Liver (tissue), 9 donors: ENCODE results near the gene C1QTNF12. TPM values are rescaled to one million over a fixed set of nuclear protein-coding genes. Genes with fewer than 3 reads are reported as not detected.

Experiments
- DNase-seq: peaks from one replicate; pipeline ENCODE4 v3.0.0-alpha.2; 2017; ENCODE audit warnings: low spot score
- H3K27ac ChIP-seq, 2 donors: one replicate each; pipeline ENCODE4 v1.7.0; 2013; ENCODE audit warnings: inconsistent platforms in 2 of 2, low read length in 2 of 2, control low read depth in 1 of 2, low read depth in 1 of 2, mild to moderate bottlenecking in 1 of 2
- H3K27me3 ChIP-seq, 4 donors: one replicate each; pipeline versions ENCODE4 v1.6.1 to v1.7.0; 2013; ENCODE audit warnings: low read length in 3 of 4, inconsistent platforms in 1 of 4, mild to moderate bottlenecking in 1 of 4, moderate library complexity in 1 of 4; ENCODE audit not compliant: control insufficient read depth in 4 of 4, insufficient read depth in 4 of 4
- H3K36me3 ChIP-seq, 4 donors: one replicate each; pipeline versions ENCODE4 v1.6.1 to v1.7.0; 2013; ENCODE audit warnings: low read length in 3 of 4, mild to moderate bottlenecking in 3 of 4, low read depth in 1 of 4, moderate library complexity in 1 of 4; ENCODE audit not compliant: control insufficient read depth in 4 of 4, insufficient read depth in 3 of 4
- H3K4me1 ChIP-seq, 4 donors: one replicate each; pipeline versions ENCODE4 v1.6.1 to v1.7.0; 2013; ENCODE audit warnings: low read length in 3 of 4, mild to moderate bottlenecking in 3 of 4, moderate library complexity in 1 of 4; ENCODE audit not compliant: control insufficient read depth in 4 of 4, insufficient read depth in 4 of 4
- H3K4me3 ChIP-seq, 3 donors: one replicate each; pipeline versions ENCODE4 v1.6.1 to v1.7.0; 2013; ENCODE audit warnings: low read length in 3 of 3, control low read depth in 1 of 3, low read depth in 1 of 3, mild to moderate bottlenecking in 1 of 3
- H3K9ac ChIP-seq, 2 donors: one replicate each; pipeline ENCODE4 v1.7.0; 2013; ENCODE audit warnings: low read length in 2 of 2, mild to moderate bottlenecking in 2 of 2, moderate library complexity in 2 of 2, control low read depth in 1 of 2, low read depth in 1 of 2
- H3K9me3 ChIP-seq, 4 donors: one replicate each; pipeline versions ENCODE4 v1.6.1 to v1.7.0; 2013; ENCODE audit warnings: low read length in 3 of 4; ENCODE audit not compliant: control insufficient read depth in 4 of 4
- ATF3 ChIP-seq: IDR thresholded peaks from 2 replicates; pipeline ENCODE4 v1.6.1; 2016; ENCODE audit warnings: antibody characterized with exemption
- CTCF ChIP-seq: fragments of 150-350 bp; IDR thresholded peaks from 2 replicates; pipeline ENCODE4 v1.5.1; 2017; ENCODE audit warnings: improper control_type of control experiment, low read depth, low read length; ENCODE audit not compliant: missing input control
- EGR1 ChIP-seq, 2 donors: IDR thresholded peaks; 2 replicates each; pipeline ENCODE4 v1.6.1; 2016 to 2018; ENCODE audit warnings: antibody characterized with exemption in 2 of 2, low read depth in 2 of 2
- FOXA1 ChIP-seq: IDR thresholded peaks from 2 replicates; pipeline ENCODE4 v1.6.1; 2016; ENCODE audit warnings: antibody characterized with exemption
- GABPA ChIP-seq, 2 donors: IDR thresholded peaks in 1 of 2; conservative IDR thresholded peaks in 1 of 2; 2 replicates each; pipeline ENCODE4 v1.6.1; 2016; ENCODE audit warnings: antibody characterized with exemption in 2 of 2, mild to moderate bottlenecking in 1 of 2, moderate library complexity in 1 of 2
- HNF4A ChIP-seq, 2 donors: conservative IDR thresholded peaks; 2 replicates each; pipeline ENCODE4 v1.6.1; 2016; ENCODE audit warnings: antibody characterized with exemption in 2 of 2, mild to moderate bottlenecking in 2 of 2
- HNF4G ChIP-seq: IDR thresholded peaks from 2 replicates; pipeline ENCODE4 v1.6.1; 2016; ENCODE audit warnings: antibody characterized with exemption
- MAX ChIP-seq: IDR thresholded peaks from 2 replicates; pipeline ENCODE4 v1.6.1; 2016; ENCODE audit warnings: antibody characterized with exemption
- NR2F2 ChIP-seq: IDR thresholded peaks from 2 replicates; pipeline ENCODE4 v1.6.1; 2016; ENCODE audit warnings: antibody characterized with exemption
- RAD21 ChIP-seq, 2 donors: IDR thresholded peaks; 2 replicates each; pipeline ENCODE4 v1.6.1; 2016; ENCODE audit warnings: antibody characterized with exemption in 2 of 2, mild to moderate bottlenecking in 2 of 2
- REST ChIP-seq: IDR thresholded peaks from 2 replicates; pipeline ENCODE4 v1.6.1; 2016; ENCODE audit warnings: antibody characterized with exemption, mild to moderate bottlenecking
- SP1 ChIP-seq: IDR thresholded peaks from 2 replicates; pipeline ENCODE4 v1.6.1; 2018; ENCODE audit warnings: antibody characterized with exemption, mild to moderate bottlenecking
- TAF1 ChIP-seq: conservative IDR thresholded peaks from 2 replicates; pipeline ENCODE4 v1.6.1; 2016; ENCODE audit warnings: antibody characterized with exemption, mild to moderate bottlenecking
- YY1 ChIP-seq: IDR thresholded peaks from 2 replicates; pipeline ENCODE4 v1.6.1; 2016; ENCODE audit warnings: antibody characterized with exemption, mild to moderate bottlenecking
- ZBTB33 ChIP-seq: IDR thresholded peaks from 2 replicates; pipeline ENCODE4 v1.6.1; 2016; ENCODE audit warnings: antibody characterized with exemption
- WGBS: extraction: QIAGEN DNeasy Blood & Tissue Kit; methylation state at CpG from one replicate; pipeline ENCODE4 v1.1.7; 2013; 5-methylcytosine and 5-hydroxymethylcytosine counted together
- polyA plus RNA-seq, 2 donors: library from polyadenylated mRNA; stranded (reverse) in 1 of 2; unstranded in 1 of 2; fragments of 200-250 nt in 1 of 2; fragments of >200 nt in 1 of 2; fragmentation: Nextera tagmentation in 1 of 2; extraction: Ambion mirVana in 1 of 2; gene quantifications; one replicate each; pipeline versions ENCODE4 v1.2.1 to v1.2.3, GENCODE V29; 2013 to 2015
- total RNA-seq, 2 donors: library from RNA; depleted of rRNA; stranded (reverse); fragments of >200 nt; gene quantifications; one replicate each; pipeline ENCODE4 v1.2.3, GENCODE V29; 2014
- donor health status: healthy.
- donor health status: healthy.
- donor health status: healthy.
- donor health status: healthy.
- donor health status: healthy.

The C1QTNF12 gene
- total and polyA plus RNA-seq, 4 donors, result 0.39 to 0.40 TPM; not detected in 2

- no peaks in the 10 kb centered on the region for H3K27me3 ChIP-seq
- WGBS, result 98% methylated on average over 25 of the region's 25 CpGs
- H3K4me3 ChIP-seq, result no peak overlapping the region
- TF ChIP-seq FOXA1, result no peak
- no peak for TF ChIP-seq ATF3
- TF ChIP-seq HNF4A (conservative IDR thresholded peaks at IDR 0.05), result no peak
- TF ChIP-seq RAD21 (IDR thresholded peaks at IDR 0.05), result no peak
- no peak for TF ChIP-seq CTCF
- TF ChIP-seq MAX, result no peak
- TF ChIP-seq TAF1, result no peak
- TF ChIP-seq ZBTB33, result no peak
- no peak for TF ChIP-seq REST
- TF ChIP-seq GABPA (IDR thresholded peaks at IDR 0.05 in 1 of 2, conservative IDR thresholded peaks at IDR 0.05 in 1 of 2), result no peak
- TF ChIP-seq HNF4G, result no peak
- no peak for TF ChIP-seq NR2F2
- DNase-seq, result no peak
- peaks cover 11 to 41% (median 26%) of the 10 kb centered on the region in 4 donors for H3K36me3 ChIP-seq
- H3K9me3 ChIP-seq, result no peaks in the 10 kb centered on the region
- H3K4me1 ChIP-seq, result peaks cover 11 to 21% (median 15%) of the 10 kb centered on the region in 4 donors
- H3K27ac ChIP-seq, result no peak overlapping the region
- no peak overlapping the region for H3K9ac ChIP-seq
Measured at GRCh38 chr1:1227386-1227785, 19.1 kb downstream of the C1QTNF12 start.

GRCh38 chr1:1226566-1227362 is 19.8 kb downstream of the C1QTNF12 start:
- Histone ChIP-seq H3K36me3 (peaks cover 14 to 47% (median 28%) of the 10 kb centered on the region in 4 donors), H3K9me3 (no peaks in the 10 kb centered on the region), H3K27me3 (no peaks in the 10 kb centered on the region), H3K4me3 (no peak overlapping the region), H3K9ac (no peak overlapping the region), H3K27ac (no peak overlapping the region), H3K4me1 (peaks cover 9 to 20% (median 15%) of the 10 kb centered on the region in 4 donors)
- 97% methylated on average over 44 of the region's 44 CpGs for WGBS
- DNase-seq, result no peak
- TF ChIP-seq NR2F2, result no peak
- TF ChIP-seq RAD21 (IDR thresholded peaks at IDR 0.05), result no peak
- TF ChIP-seq TAF1, result no peak
- TF ChIP-seq GABPA (IDR thresholded peaks at IDR 0.05 in 1 of 2, conservative IDR thresholded peaks at IDR 0.05 in 1 of 2), result no peak
- TF ChIP-seq FOXA1, result no peak
- TF ChIP-seq YY1, result no peak
- TF ChIP-seq MAX, result no peak
- TF ChIP-seq ZBTB33, result no peak
- no peak for TF ChIP-seq EGR1 (IDR thresholded peaks at IDR 0.05; ENCODE audit: low read depth in 2 of 2)
- no peak for TF ChIP-seq SP1
- no peak for TF ChIP-seq HNF4G
- no peak for TF ChIP-seq HNF4A (conservative IDR thresholded peaks at IDR 0.05)
- TF ChIP-seq CTCF, result no peak
